Measurements from ENCODE around the gene GHITM. TPM values are rescaled to one million over a fixed set of nuclear protein-coding genes. Genes with fewer than 3 reads are reported as not detected.
"Not testable (repeated sequence)": the region's sequence is repeated elsewhere in the genome, so short reads cannot be mapped to it uniquely, and the experiment has no call there.

Gene GHITM
- total RNA-seq, 1 donor from 2014 or later, result 383 TPM

GRCh38 chr10:84137811-84138210 is 1.5 kb upstream of the GHITM start:
- no peak for DNase-seq (ENCODE audit: missing footprints)
- intact Hi-C loops (cut with DNase I), result no loop called here
- no peak for ATAC-seq

- no peak for ATAC-seq
- intact Hi-C loops (cut with DNase I), result no loop called here
- peak; percentile 78 for DNase-seq (ENCODE audit: missing footprints)
Measured at GRCh38 chr10:84138478-84139125, 707 bp upstream of the GHITM start.

GRCh38 chr10:84140036-84140379 is 699 bp downstream of the GHITM start:
- ATAC-seq (peak; percentile 7), DNase-seq (ENCODE audit: missing footprints) (no peak)
- intact Hi-C loops (cut with DNase I), result loop anchor here (10.0 kb wide), 1 partner anchor 185 kb away; the partner anchor contains the start of gene CCSER2

GRCh38 chr10:84147347-84147746 is 8.0 kb downstream of the GHITM start:
- ATAC-seq, result no peak
- intact Hi-C loops (cut with DNase I), result loop anchor here (10.0 kb wide), 1 partner anchor 177 kb away; the partner anchor contains the start of gene CCSER2
- DNase-seq (ENCODE audit: missing footprints), result no peak

GRCh38 chr10:84148006-84148597 is 8.8 kb downstream of the GHITM start:
- intact Hi-C loops (cut with DNase I), result loop anchor here (2.0 to 10.0 kb wide), 2 partner anchors 57 to 177 kb away; partner anchors contain the start of gene CCSER2
- DNase-seq (ENCODE audit: missing footprints); ATAC-seq: not testable (repeated sequence)

GRCh38 chr10:84149854-84150253 is 10.5 kb downstream of the GHITM start:
- ATAC-seq (no peak), DNase-seq (ENCODE audit: missing footprints) (no peak)
- intact Hi-C loops (cut with DNase I), result loop anchor here (2.0 to 10.0 kb wide), 2 partner anchors 55 to 175 kb away; partner anchors contain the start of gene CCSER2

GRCh38 chr10:84152769-84153168 is 13.5 kb downstream of the GHITM start:
- ATAC-seq (no peak), DNase-seq (ENCODE audit: missing footprints) (no peak)
- intact Hi-C loops (cut with DNase I), result no loop called here

- ATAC-seq (no peak), DNase-seq (ENCODE audit: missing footprints) (no peak)
- intact Hi-C loops (cut with DNase I), result no loop called here
Measured at GRCh38 chr10:84155521-84155920, 16.2 kb downstream of the GHITM start.

GRCh38 chr10:84156009-84156408 is 16.7 kb downstream of the GHITM start:
- intact Hi-C loops (cut with DNase I), result no loop called here
- no peak for DNase-seq (ENCODE audit: missing footprints)
- no peak for ATAC-seq

GRCh38 chr10:84156768-84157167 is 17.5 kb downstream of the GHITM start:
- ATAC-seq (no peak), DNase-seq (ENCODE audit: missing footprints) (peak; percentile 65)
- intact Hi-C loops (cut with DNase I), result no loop called here

GRCh38 chr10:84158061-84158460 is 18.8 kb downstream of the GHITM start:
- DNase-seq (ENCODE audit: missing footprints), result no peak
- intact Hi-C loops (cut with DNase I), result no loop called here
- ATAC-seq, result no peak

- intact Hi-C loops (cut with DNase I), result no loop called here
- DNase-seq (ENCODE audit: missing footprints) (no peak), ATAC-seq (no peak)
Measured at GRCh38 chr10:84158550-84158949, 19.2 kb downstream of the GHITM start.

GRCh38 chr10:84159076-84159685 is 19.9 kb downstream of the GHITM start:
- DNase-seq (ENCODE audit: missing footprints) (no peak), ATAC-seq (no peak)
- intact Hi-C loops (cut with DNase I), result no loop called here

GRCh38 chr10:84160663-84161362 is 21.5 kb downstream of the GHITM start:
- intact Hi-C loops (cut with DNase I), result no loop called here
- DNase-seq (ENCODE audit: missing footprints), result no peak
- no peak for ATAC-seq

- no peak for ATAC-seq
Measured at GRCh38 chr10:84163996-84164395, 24.7 kb downstream of the GHITM start.

GRCh38 chr10:84164442-84164841 is 25.1 kb downstream of the GHITM start:
- ATAC-seq, result no peak
- no peak for DNase-seq (ENCODE audit: missing footprints)
- intact Hi-C loops (cut with DNase I), result no loop called here

More at GRCh38 chr10:84163996-84164395, 24.7 kb downstream of the GHITM start:
- no peak for DNase-seq (ENCODE audit: missing footprints)
- intact Hi-C loops (cut with DNase I), result no loop called here

GRCh38 chr10:84166620-84167288 is 27.4 kb downstream of the GHITM start:
- no peak for DNase-seq (ENCODE audit: missing footprints)
- ATAC-seq, result no peak
- intact Hi-C loops (cut with DNase I), result no loop called here

GRCh38 chr10:84167289-84167653 is 28.0 kb downstream of the GHITM start:
- DNase-seq (ENCODE audit: missing footprints); intact Hi-C loops (cut with DNase I); ATAC-seq: not testable (repeated sequence)

GRCh38 chr10:84168382-84168781 is 29.1 kb downstream of the GHITM start:
- ATAC-seq; intact Hi-C loops (cut with DNase I); DNase-seq (ENCODE audit: missing footprints): not testable (repeated sequence)
